CD4-positive, alpha-beta memory T cell (primary cell): ENCODE results near the gene ADCY9. TPM values are rescaled to one million over a fixed set of nuclear protein-coding genes. Genes with fewer than 3 reads are reported as not detected.
A peak's percentile ranks its signal among the peaks of the same experiment; 100 is the strongest.
"Not testable (repeated sequence)": the region's sequence is repeated elsewhere in the genome, so short reads cannot be mapped to it uniquely, and the experiment has no call there.

Experiments
- CTCF ChIA-PET: fragments of 350-600 bp; sonication (Branson Sonifier 250); formaldehyde crosslinking; loops from one replicate; lab custom pipeline; 2021; ENCODE audit warnings: inconsistent platforms; ENCODE audit not compliant: partially characterized antibody; lab: Charles Lee
- POLR2A ChIA-PET: fragments of 350-600 bp; sonication (Branson Sonifier 250); formaldehyde crosslinking; loops from one replicate; lab custom pipeline; 2021; ENCODE audit not compliant: partially characterized antibody; lab: Charles Lee
- DNase-seq, 5 donors: peaks; one replicate each; pipeline versions ENCODE4 v3.0.0 to v3.0.0-alpha.2; 2020 to 2022; ENCODE audit warnings: mixed read lengths in 1 of 5
- H3K27ac ChIP-seq: one replicate; pipeline ENCODE4 v1.7.0; 2013; ENCODE audit warnings: low read depth, low read length
- H3K27me3 ChIP-seq: 2 replicates; pipeline ENCODE4 v1.7.0; 2013; ENCODE audit warnings: mild to moderate bottlenecking, low read length, moderate library complexity; ENCODE audit not compliant: insufficient read depth
- H3K36me3 ChIP-seq: 2 replicates; pipeline ENCODE4 v1.7.0; 2013; ENCODE audit warnings: mild to moderate bottlenecking, low read length, moderate library complexity; ENCODE audit not compliant: insufficient read depth
- H3K4me1 ChIP-seq: 2 replicates; pipeline ENCODE4 v1.7.0; 2013; ENCODE audit warnings: mild to moderate bottlenecking, low read length, moderate library complexity; ENCODE audit not compliant: insufficient read depth
- H3K4me3 ChIP-seq, 2 donors: one replicate each; pipeline ENCODE4 v1.7.0; 2013; ENCODE audit warnings: low read length in 2 of 2, mild to moderate bottlenecking in 1 of 2
- H3K9me3 ChIP-seq, 2 donors: one replicate each; pipeline ENCODE4 v1.7.0; 2013; ENCODE audit warnings: low read length in 2 of 2, control low read depth in 1 of 2; ENCODE audit not compliant: control insufficient read depth in 1 of 2
- H3K27ac Mint-ChIP-seq, 7 donors: one replicate each; pipeline ENCODE4 v1.8.0; 2020 to 2021; ENCODE audit warnings: mixed read lengths in 7 of 7, mild to moderate bottlenecking in 6 of 7, inconsistent platforms in 3 of 7, moderate library complexity in 3 of 7
- H3K27me3 Mint-ChIP-seq, 2 donors: one replicate each; pipeline ENCODE4 v1.8.0; 2020 to 2021; ENCODE audit warnings: mixed read lengths in 2 of 2
- H3K36me3 Mint-ChIP-seq, 2 donors: one replicate each; pipeline ENCODE4 v1.8.0; 2020 to 2021; ENCODE audit warnings: mixed read lengths in 2 of 2, inconsistent platforms in 1 of 2, mild to moderate bottlenecking in 1 of 2
- H3K4me1 Mint-ChIP-seq, 4 donors: one replicate each; pipeline ENCODE4 v1.8.0; 2020 to 2021; ENCODE audit warnings: mixed read lengths in 4 of 4, mild to moderate bottlenecking in 1 of 4
- H3K4me3 Mint-ChIP-seq, 8 donors: one replicate each; pipeline ENCODE4 v1.8.0; 2020 to 2021; ENCODE audit warnings: mixed read lengths in 8 of 8, mild to moderate bottlenecking in 7 of 8, moderate library complexity in 6 of 8, inconsistent platforms in 3 of 8
- H3K9me3 Mint-ChIP-seq, 8 donors: one replicate each; pipeline ENCODE4 v1.8.0; 2020 to 2021; ENCODE audit warnings: mixed read lengths in 8 of 8, mild to moderate bottlenecking in 5 of 8, inconsistent platforms in 3 of 8, moderate library complexity in 1 of 8
- intact Hi-C: fragments of 100-400 bp; cut with micrococcal nuclease; formaldehyde crosslinking; loops from one replicate; pipeline ENCODE4 v1.15.1; 2023
- polyA plus RNA-seq, 2 donors: library from polyadenylated mRNA; unstranded; fragments of 300-500 nt; fragmentation: Illumina TruSeq; gene quantifications; one replicate each; pipeline ENCODE4 v1.2.3, GENCODE V29; 2021
- total RNA-seq, 2 experiments: library from RNA; stranded (reverse); gene quantifications; one replicate each; pipeline ENCODE4 v1.2.3, GENCODE V29; 2021

ADCY9 gene
- total and polyA plus RNA-seq, 4 experiments from 2014 or later: 0.26 to 8.1 (median 4.5) TPM

DNA sequence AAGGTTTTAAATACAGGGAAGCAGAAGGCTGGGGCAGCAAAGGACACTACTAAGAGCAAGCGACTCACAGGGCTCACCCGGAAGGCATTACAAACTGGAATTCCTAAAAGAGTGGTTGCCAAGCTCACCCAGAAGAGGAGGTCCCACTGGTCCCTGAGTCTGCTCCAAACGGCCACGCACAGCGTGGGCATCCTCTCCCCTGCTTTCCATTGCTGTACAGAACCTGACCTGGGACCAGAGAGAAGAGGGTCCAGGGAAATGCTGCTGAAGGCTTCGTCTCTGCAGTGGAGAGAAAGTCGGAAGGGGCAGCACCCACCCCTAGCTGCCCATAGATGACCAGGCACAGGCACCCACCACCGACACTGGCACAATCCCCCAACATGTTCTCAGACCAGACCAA is 67.2 kb downstream of the ADCY9 start:
- H3K27ac Mint-ChIP-seq: peak overlapping the region in 1 of 7 donors; percentile 3
- POLR2A ChIA-PET: no interaction called here

GRCh38 chr16:4048481-4048880 is 67.8 kb downstream of the ADCY9 start:
- no peak overlapping the region for H3K27ac ChIP-seq
- CTCF ChIA-PET: no interaction called here
- no peak overlapping the region for H3K27ac Mint-ChIP-seq
- intact Hi-C loops: no loop called here
- H3K4me3 Mint-ChIP-seq: no peak overlapping the region
- POLR2A ChIA-PET: no interaction called here
- no peaks in the 10 kb centered on the region for H3K9me3 ChIP-seq
- no peak overlapping the region for H3K4me3 ChIP-seq
- H3K27me3 Mint-ChIP-seq: no peaks in the 10 kb centered on the region
- no peaks in the 10 kb centered on the region for H3K4me1 ChIP-seq
- no peaks in the 10 kb centered on the region for H3K9me3 Mint-ChIP-seq
- no peak for DNase-seq
- no peaks in the 10 kb centered on the region for H3K27me3 ChIP-seq
- H3K4me1 Mint-ChIP-seq: peaks cover 0 to 4% (median 3%) of the 10 kb centered on the region in 4 donors
- no peaks in the 10 kb centered on the region for H3K36me3 ChIP-seq
- peaks cover 0 to 4% of the 10 kb centered on the region in 2 donors for H3K36me3 Mint-ChIP-seq

More for the DNA sequence above, 67.2 kb downstream of the ADCY9 start:
- H3K4me1 ChIP-seq: no peaks in the 10 kb centered on the region
- no peak overlapping the region for H3K27ac ChIP-seq
- intact Hi-C loops: no loop called here
- H3K27me3 ChIP-seq: no peaks in the 10 kb centered on the region
- Mint-ChIP-seq H3K36me3 (peaks cover 0 to 4% of the 10 kb centered on the region in 2 donors), H3K27me3 (no peaks in the 10 kb centered on the region), H3K4me1 (peaks cover 0 to 4% (median 3%) of the 10 kb centered on the region in 4 donors), H3K4me3 (no peak overlapping the region), H3K9me3 (no peaks in the 10 kb centered on the region)
- DNase-seq: no peak
- CTCF ChIA-PET: no interaction called here
- no peaks in the 10 kb centered on the region for H3K9me3 ChIP-seq
- H3K4me3 ChIP-seq: no peak overlapping the region
- H3K36me3 ChIP-seq: no peaks in the 10 kb centered on the region

DNA sequence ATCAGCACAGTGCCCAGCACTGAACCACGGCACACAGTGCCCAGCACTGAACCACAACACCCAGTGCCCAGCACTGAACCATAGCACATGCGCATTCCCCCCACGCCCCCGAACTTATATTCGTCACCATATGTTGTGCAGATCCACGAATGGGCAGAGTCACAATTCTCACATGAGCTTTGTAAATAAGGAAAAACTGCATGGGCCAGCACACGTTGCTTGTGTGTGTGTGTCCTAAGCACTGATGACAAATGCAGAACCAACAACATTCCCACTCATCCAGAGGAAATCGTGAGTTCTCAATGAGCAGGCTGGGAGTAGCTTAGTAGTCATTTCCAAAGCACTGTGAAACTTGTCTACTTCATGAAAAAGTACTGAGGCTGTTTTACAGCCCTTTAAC is 70.0 kb downstream of the ADCY9 start:
- Mint-ChIP-seq H3K4me3 (no peak overlapping the region), H3K27me3 (no peaks in the 10 kb centered on the region), H3K27ac (peak overlapping the region in 2 of 7 donors; percentile 13 to 66), H3K9me3 (no peaks in the 10 kb centered on the region), H3K4me1 (peaks cover 0 to 3% (median 2%) of the 10 kb centered on the region in 4 donors), H3K36me3 (peaks cover 0 to 4% of the 10 kb centered on the region in 2 donors)
- DNase-seq: no peak
- intact Hi-C loops: no loop called here
- Histone ChIP-seq H3K9me3 (no peaks in the 10 kb centered on the region), H3K27me3 (no peaks in the 10 kb centered on the region), H3K4me3 (no peak overlapping the region), H3K27ac (no peak overlapping the region), H3K4me1 (no peaks in the 10 kb centered on the region), H3K36me3 (no peaks in the 10 kb centered on the region)
- ChIA-PET CTCF (interaction anchor here (0.6 to 1.2 kb wide), 2 partner anchors 12 to 109 kb away, joined by 4 read pairs; no protein-coding TSS in a partner anchor), POLR2A (no interaction called here)

DNA sequence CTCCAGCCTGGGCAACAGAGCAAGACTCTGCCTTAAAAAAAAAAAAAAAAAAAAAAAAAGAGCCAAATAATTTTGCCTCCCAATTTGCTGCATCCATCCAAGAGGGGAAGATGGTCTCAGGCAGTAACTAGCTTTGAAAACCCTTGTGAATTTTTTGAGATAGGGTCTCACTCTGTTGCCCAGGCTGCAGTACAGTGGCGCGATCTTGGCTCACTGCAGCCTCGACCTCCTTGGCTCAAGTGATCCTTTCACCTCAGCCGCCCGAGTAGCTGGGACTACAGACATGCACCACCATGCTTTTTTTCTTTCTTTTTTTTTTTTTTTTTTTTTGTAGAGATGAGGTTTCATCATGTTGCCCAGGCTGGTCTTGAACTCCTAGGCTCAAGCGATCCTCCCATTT is 70.7 kb downstream of the ADCY9 start:
- H3K4me1 Mint-ChIP-seq, H3K4me1 ChIP-seq, H3K9me3 ChIP-seq, DNase-seq, H3K27ac ChIP-seq, H3K27me3 Mint-ChIP-seq, H3K4me3 Mint-ChIP-seq, intact Hi-C loops, CTCF ChIA-PET, H3K36me3 ChIP-seq, H3K27ac Mint-ChIP-seq, H3K9me3 Mint-ChIP-seq, H3K36me3 Mint-ChIP-seq, H3K27me3 ChIP-seq, POLR2A ChIA-PET, H3K4me3 ChIP-seq: not testable (repeated sequence)

DNA sequence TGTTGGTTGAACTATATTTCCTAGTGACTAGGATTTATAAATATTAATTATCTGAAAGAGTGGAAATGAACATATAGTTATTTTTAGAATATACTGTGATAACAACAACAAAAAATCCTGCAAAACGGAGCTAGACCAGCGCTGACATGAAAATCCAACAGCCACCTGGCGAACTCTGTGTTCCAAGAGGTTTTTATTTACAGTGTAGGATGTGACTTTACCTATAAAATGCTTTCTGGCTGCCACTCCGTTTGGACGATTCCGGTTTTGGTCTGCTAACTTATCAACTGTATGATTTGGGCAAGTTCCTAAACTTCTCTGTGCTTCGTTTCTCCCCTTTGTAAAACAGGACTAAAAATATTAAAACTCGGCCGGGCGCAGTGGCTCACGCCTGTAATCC is 73.7 kb downstream of the ADCY9 start:
- ChIA-PET CTCF (no interaction called here), POLR2A (no interaction called here)
- no peaks in the 10 kb centered on the region for H3K27me3 ChIP-seq
- no peak overlapping the region for H3K27ac Mint-ChIP-seq
- no peak for DNase-seq
- intact Hi-C loops: no loop called here
- no peaks in the 10 kb centered on the region for H3K9me3 ChIP-seq
- H3K27ac ChIP-seq: no peak overlapping the region
- no peaks in the 10 kb centered on the region for H3K36me3 ChIP-seq
- H3K4me1 Mint-ChIP-seq: peaks cover 2 to 6% (median 3%) of the 10 kb centered on the region in 4 donors
- H3K4me3 ChIP-seq: no peak overlapping the region
- no peaks in the 10 kb centered on the region for H3K4me1 ChIP-seq
- peaks cover 0 to 2% of the 10 kb centered on the region in 2 donors for H3K36me3 Mint-ChIP-seq
- peaks cover 0 to under 1% of the 10 kb centered on the region in 2 donors for H3K27me3 Mint-ChIP-seq
- H3K9me3 Mint-ChIP-seq: no peaks in the 10 kb centered on the region
- no peak overlapping the region for H3K4me3 Mint-ChIP-seq

GRCh38 chr16:4038448-4038847 is 77.8 kb downstream of the ADCY9 start:
- Mint-ChIP-seq H3K9me3 (no peaks in the 10 kb centered on the region), H3K27me3 (peaks cover 0 to 1% of the 10 kb centered on the region in 2 donors), H3K4me3 (no peak overlapping the region), H3K27ac (no peak overlapping the region), H3K36me3 (peaks cover 0 to 2% of the 10 kb centered on the region in 2 donors), H3K4me1 (peaks cover 0 to 8% (median 2%) of the 10 kb centered on the region in 4 donors)
- H3K9me3 ChIP-seq: no peaks in the 10 kb centered on the region
- no peaks in the 10 kb centered on the region for H3K36me3 ChIP-seq
- intact Hi-C loops: no loop called here
- CTCF ChIA-PET: interaction anchor here (0.6 kb wide), 1 partner anchor 73 kb away, joined by 3 read pairs; no protein-coding TSS in a partner anchor
- no peak overlapping the region for H3K27ac ChIP-seq
- no peak overlapping the region for H3K4me3 ChIP-seq
- POLR2A ChIA-PET: no interaction called here
- no peak for DNase-seq
- no peaks in the 10 kb centered on the region for H3K4me1 ChIP-seq
- no peaks in the 10 kb centered on the region for H3K27me3 ChIP-seq

DNA sequence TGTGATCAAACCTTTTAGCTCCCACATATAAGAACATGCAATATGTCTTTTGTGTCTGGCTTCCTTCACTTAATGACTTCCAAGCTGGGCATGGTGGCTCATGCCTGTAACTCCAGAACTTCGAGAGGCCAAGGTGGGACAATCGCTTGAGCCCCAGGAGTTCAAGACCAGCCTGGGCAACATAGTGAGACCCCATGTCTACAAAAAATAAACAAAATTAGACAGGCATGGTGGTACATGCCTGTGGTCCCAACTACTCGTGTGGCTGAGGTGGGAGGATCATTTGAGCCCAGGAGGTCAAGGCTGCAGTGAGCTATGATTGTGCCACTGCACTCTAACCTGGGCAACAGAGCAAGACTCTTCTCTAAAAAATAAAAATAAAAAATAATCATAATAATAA is 79.3 kb downstream of the ADCY9 start:
- H3K36me3 Mint-ChIP-seq, H3K9me3 Mint-ChIP-seq, H3K4me1 Mint-ChIP-seq, H3K4me3 ChIP-seq, CTCF ChIA-PET, H3K27me3 Mint-ChIP-seq, H3K27me3 ChIP-seq, H3K27ac ChIP-seq, H3K9me3 ChIP-seq, H3K36me3 ChIP-seq, intact Hi-C loops, H3K27ac Mint-ChIP-seq, H3K4me3 Mint-ChIP-seq, POLR2A ChIA-PET, H3K4me1 ChIP-seq, DNase-seq: not testable (repeated sequence)
